Peyer's patch (tissue), 4 donors: ENCODE measurements around the gene CREBL2.

ENCODE experiments used
- POLR2A ChIP-seq, 2 donors: fragments of 450-650 bp; IDR thresholded peaks; one replicate each; pipeline ENCODE4 v1.5.1; 2017; ENCODE audit warnings: antibody characterized with exemption in 2 of 2, mild to moderate bottlenecking in 2 of 2, moderate library complexity in 2 of 2
- TF ChIP-seq, protein P1 (sequence below), 6 experiments: fragments of 450-650 bp in 4 of 6; fragments of 200-600 bp in 2 of 6; sonication (generic) in 1 of 6; IDR thresholded peaks; one replicate each; pipeline ENCODE4 v1.5.1; 2017 to 2019; ENCODE audit warnings: antibody characterized with exemption in 6 of 6, mild to moderate bottlenecking in 3 of 6, moderate library complexity in 1 of 6

DNA sequence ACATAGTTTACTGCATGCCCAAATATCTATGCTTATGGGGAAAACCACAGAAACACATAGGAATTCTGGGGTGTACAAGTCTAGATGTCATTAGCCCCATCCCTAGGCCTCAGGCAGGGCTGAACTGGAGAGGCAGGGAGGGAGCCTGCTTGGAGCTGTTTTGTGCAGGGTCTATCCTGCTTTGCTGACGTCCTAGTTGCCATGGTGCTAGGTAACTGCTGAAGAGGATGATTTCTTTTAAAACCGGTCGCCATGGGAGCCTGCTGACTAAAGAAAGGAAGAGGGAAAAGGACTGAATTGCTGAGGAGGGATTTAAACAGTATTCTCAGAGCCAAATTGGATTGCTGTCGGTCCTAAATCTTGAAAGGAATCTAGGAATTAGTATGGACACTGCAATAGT lies 73.6 kb downstream of the CREBL2 start:
- TF ChIP-seq, protein P1, sequence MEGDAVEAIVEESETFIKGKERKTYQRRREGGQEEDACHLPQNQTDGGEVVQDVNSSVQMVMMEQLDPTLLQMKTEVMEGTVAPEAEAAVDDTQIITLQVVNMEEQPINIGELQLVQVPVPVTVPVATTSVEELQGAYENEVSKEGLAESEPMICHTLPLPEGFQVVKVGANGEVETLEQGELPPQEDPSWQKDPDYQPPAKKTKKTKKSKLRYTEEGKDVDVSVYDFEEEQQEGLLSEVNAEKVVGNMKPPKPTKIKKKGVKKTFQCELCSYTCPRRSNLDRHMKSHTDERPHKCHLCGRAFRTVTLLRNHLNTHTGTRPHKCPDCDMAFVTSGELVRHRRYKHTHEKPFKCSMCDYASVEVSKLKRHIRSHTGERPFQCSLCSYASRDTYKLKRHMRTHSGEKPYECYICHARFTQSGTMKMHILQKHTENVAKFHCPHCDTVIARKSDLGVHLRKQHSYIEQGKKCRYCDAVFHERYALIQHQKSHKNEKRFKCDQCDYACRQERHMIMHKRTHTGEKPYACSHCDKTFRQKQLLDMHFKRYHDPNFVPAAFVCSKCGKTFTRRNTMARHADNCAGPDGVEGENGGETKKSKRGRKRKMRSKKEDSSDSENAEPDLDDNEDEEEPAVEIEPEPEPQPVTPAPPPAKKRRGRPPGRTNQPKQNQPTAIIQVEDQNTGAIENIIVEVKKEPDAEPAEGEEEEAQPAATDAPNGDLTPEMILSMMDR (IDR thresholded peaks at IDR 0.05) = no peak
- TF ChIP-seq POLR2A (IDR thresholded peaks at IDR 0.05) = no peak
